Liver (tissue), 9 donors: ENCODE results near the gene CCDC187. TPM values are rescaled to one million over a fixed set of nuclear protein-coding genes. Genes with fewer than 3 reads are reported as not detected.
A peak's percentile ranks its signal among the peaks of the same experiment; 100 is the strongest.

ENCODE experiments used
- DNase-seq: peaks from one replicate; pipeline ENCODE4 v3.0.0-alpha.2; 2017; ENCODE audit warnings: low spot score
- H3K27ac ChIP-seq, 2 donors: one replicate each; pipeline ENCODE4 v1.7.0; 2013; ENCODE audit warnings: inconsistent platforms in 2 of 2, low read length in 2 of 2, control low read depth in 1 of 2, low read depth in 1 of 2, mild to moderate bottlenecking in 1 of 2
- H3K27me3 ChIP-seq, 4 donors: one replicate each; pipeline versions ENCODE4 v1.6.1 to v1.7.0; 2013; ENCODE audit warnings: low read length in 3 of 4, inconsistent platforms in 1 of 4, mild to moderate bottlenecking in 1 of 4, moderate library complexity in 1 of 4; ENCODE audit not compliant: control insufficient read depth in 4 of 4, insufficient read depth in 4 of 4
- H3K36me3 ChIP-seq, 4 donors: one replicate each; pipeline versions ENCODE4 v1.6.1 to v1.7.0; 2013; ENCODE audit warnings: low read length in 3 of 4, mild to moderate bottlenecking in 3 of 4, low read depth in 1 of 4, moderate library complexity in 1 of 4; ENCODE audit not compliant: control insufficient read depth in 4 of 4, insufficient read depth in 3 of 4
- H3K4me1 ChIP-seq, 4 donors: one replicate each; pipeline versions ENCODE4 v1.6.1 to v1.7.0; 2013; ENCODE audit warnings: low read length in 3 of 4, mild to moderate bottlenecking in 3 of 4, moderate library complexity in 1 of 4; ENCODE audit not compliant: control insufficient read depth in 4 of 4, insufficient read depth in 4 of 4
- H3K4me3 ChIP-seq, 3 donors: one replicate each; pipeline versions ENCODE4 v1.6.1 to v1.7.0; 2013; ENCODE audit warnings: low read length in 3 of 3, control low read depth in 1 of 3, low read depth in 1 of 3, mild to moderate bottlenecking in 1 of 3
- H3K9ac ChIP-seq, 2 donors: one replicate each; pipeline ENCODE4 v1.7.0; 2013; ENCODE audit warnings: low read length in 2 of 2, mild to moderate bottlenecking in 2 of 2, moderate library complexity in 2 of 2, control low read depth in 1 of 2, low read depth in 1 of 2
- H3K9me3 ChIP-seq, 4 donors: one replicate each; pipeline versions ENCODE4 v1.6.1 to v1.7.0; 2013; ENCODE audit warnings: low read length in 3 of 4; ENCODE audit not compliant: control insufficient read depth in 4 of 4
- ATF3 ChIP-seq: IDR thresholded peaks from 2 replicates; pipeline ENCODE4 v1.6.1; 2016; ENCODE audit warnings: antibody characterized with exemption
- EGR1 ChIP-seq, 2 donors: IDR thresholded peaks; 2 replicates each; pipeline ENCODE4 v1.6.1; 2016 to 2018; ENCODE audit warnings: antibody characterized with exemption in 2 of 2, low read depth in 2 of 2
- FOXA1 ChIP-seq: IDR thresholded peaks from 2 replicates; pipeline ENCODE4 v1.6.1; 2016; ENCODE audit warnings: antibody characterized with exemption
- FOXA2 ChIP-seq: IDR thresholded peaks from 2 replicates; pipeline ENCODE4 v1.6.1; 2016; ENCODE audit warnings: antibody characterized with exemption
- GABPA ChIP-seq, 2 donors: IDR thresholded peaks in 1 of 2; conservative IDR thresholded peaks in 1 of 2; 2 replicates each; pipeline ENCODE4 v1.6.1; 2016; ENCODE audit warnings: antibody characterized with exemption in 2 of 2, mild to moderate bottlenecking in 1 of 2, moderate library complexity in 1 of 2
- HNF4A ChIP-seq, 2 donors: conservative IDR thresholded peaks; 2 replicates each; pipeline ENCODE4 v1.6.1; 2016; ENCODE audit warnings: antibody characterized with exemption in 2 of 2, mild to moderate bottlenecking in 2 of 2
- HNF4G ChIP-seq: IDR thresholded peaks from 2 replicates; pipeline ENCODE4 v1.6.1; 2016; ENCODE audit warnings: antibody characterized with exemption
- JUND ChIP-seq, 2 donors: IDR thresholded peaks; 2 replicates each; pipeline ENCODE4 v1.6.1; 2016; ENCODE audit warnings: antibody characterized with exemption in 2 of 2
- MAX ChIP-seq: IDR thresholded peaks from 2 replicates; pipeline ENCODE4 v1.6.1; 2016; ENCODE audit warnings: antibody characterized with exemption
- NR2F2 ChIP-seq: IDR thresholded peaks from 2 replicates; pipeline ENCODE4 v1.6.1; 2016; ENCODE audit warnings: antibody characterized with exemption
- RAD21 ChIP-seq, 2 donors: IDR thresholded peaks; 2 replicates each; pipeline ENCODE4 v1.6.1; 2016; ENCODE audit warnings: antibody characterized with exemption in 2 of 2, mild to moderate bottlenecking in 2 of 2
- REST ChIP-seq: IDR thresholded peaks from 2 replicates; pipeline ENCODE4 v1.6.1; 2016; ENCODE audit warnings: antibody characterized with exemption, mild to moderate bottlenecking
- RXRA ChIP-seq, 2 donors: IDR thresholded peaks; 2 replicates each; pipeline ENCODE4 v1.6.1; 2017 to 2018; ENCODE audit warnings: antibody characterized with exemption in 2 of 2, mild to moderate bottlenecking in 1 of 2
- SP1 ChIP-seq: IDR thresholded peaks from 2 replicates; pipeline ENCODE4 v1.6.1; 2018; ENCODE audit warnings: antibody characterized with exemption, mild to moderate bottlenecking
- TAF1 ChIP-seq: conservative IDR thresholded peaks from 2 replicates; pipeline ENCODE4 v1.6.1; 2016; ENCODE audit warnings: antibody characterized with exemption, mild to moderate bottlenecking
- ZBTB33 ChIP-seq: IDR thresholded peaks from 2 replicates; pipeline ENCODE4 v1.6.1; 2016; ENCODE audit warnings: antibody characterized with exemption
- WGBS: extraction: QIAGEN DNeasy Blood & Tissue Kit; methylation state at CpG from one replicate; pipeline ENCODE4 v1.1.7; 2013; 5-methylcytosine and 5-hydroxymethylcytosine counted together
- polyA plus RNA-seq, 2 donors: library from polyadenylated mRNA; stranded (reverse) in 1 of 2; unstranded in 1 of 2; fragments of 200-250 nt in 1 of 2; fragments of >200 nt in 1 of 2; fragmentation: Nextera tagmentation in 1 of 2; extraction: Ambion mirVana in 1 of 2; gene quantifications; one replicate each; pipeline versions ENCODE4 v1.2.1 to v1.2.3, GENCODE V29; 2013 to 2015
- total RNA-seq, 2 donors: library from RNA; depleted of rRNA; stranded (reverse); fragments of >200 nt; gene quantifications; one replicate each; pipeline ENCODE4 v1.2.3, GENCODE V29; 2014
- donor health status: healthy.
- donor health status: healthy.
- donor health status: healthy.
- donor health status: healthy.
- donor health status: healthy.

Gene CCDC187
- total and polyA plus RNA-seq, 4 donors: 0.05 TPM; not detected in 3

GRCh38 chr9:136207616-136208015, 96.3 kb downstream of the CCDC187 start:
- Histone ChIP-seq H3K4me3 (no peak overlapping the region), H3K27ac (no peak overlapping the region), H3K9ac (no peak overlapping the region), H3K36me3 (peaks cover 0 to 25% (median 8%) of the 10 kb centered on the region in 4 donors), H3K4me1 (peaks cover 0 to 10% (median 6%) of the 10 kb centered on the region in 4 donors), H3K9me3 (no peaks in the 10 kb centered on the region), H3K27me3 (peaks cover 0 to 13% (median 1%) of the 10 kb centered on the region in 4 donors)
- DNase-seq: no peak
- TF ChIP-seq RXRA (IDR thresholded peaks at IDR 0.05) (no peak), MAX (no peak), NR2F2 (no peak), FOXA2 (no peak), GABPA (IDR thresholded peaks at IDR 0.05 in 1 of 2, conservative IDR thresholded peaks at IDR 0.05 in 1 of 2) (no peak), HNF4G (no peak), SP1 (no peak), FOXA1 (no peak), EGR1 (IDR thresholded peaks at IDR 0.05; ENCODE audit: low read depth in 2 of 2) (no peak), JUND (IDR thresholded peaks at IDR 0.05) (no peak), RAD21 (IDR thresholded peaks at IDR 0.05) (no peak), ZBTB33 (no peak), TAF1 (no peak), HNF4A (conservative IDR thresholded peaks at IDR 0.05) (no peak), REST (no peak)
- whole genome bisulfite sequencing: 95% methylated on average over 9 of the region's 9 CpGs

GRCh38 chr9:136206602-136207275, 97.2 kb downstream of the CCDC187 start:
- Histone ChIP-seq H3K9ac (no peak overlapping the region), H3K4me3 (no peak overlapping the region), H3K36me3 (peaks cover 0 to 20% (median 8%) of the 10 kb centered on the region in 4 donors), H3K9me3 (no peaks in the 10 kb centered on the region), H3K27me3 (peaks cover 0 to 17% (median 2%) of the 10 kb centered on the region in 4 donors), H3K27ac (no peak overlapping the region), H3K4me1 (peaks cover 0 to 10% (median 6%) of the 10 kb centered on the region in 4 donors)
- TF ChIP-seq FOXA1: no peak
- TF ChIP-seq HNF4A (conservative IDR thresholded peaks at IDR 0.05): peak; percentile 74 to 79
- TF ChIP-seq REST: peak; percentile 42
- TF ChIP-seq FOXA2: no peak
- no peak for TF ChIP-seq JUND (IDR thresholded peaks at IDR 0.05)
- TF ChIP-seq ZBTB33: no peak
- TF ChIP-seq ATF3: no peak
- peak; percentile 75 to 87 for TF ChIP-seq RXRA (IDR thresholded peaks at IDR 0.05)
- no peak for TF ChIP-seq EGR1 (IDR thresholded peaks at IDR 0.05; ENCODE audit: low read depth in 2 of 2)
- TF ChIP-seq SP1: peak; percentile 50
- DNase-seq: no peak
- 53% methylated on average over 16 of the region's 16 CpGs for WGBS
